A549 (cell line): ENCODE measurements around the gene SND1.

Source experiments
- POLR2A ChIP-seq: IDR thresholded peaks from 2 replicates; pipeline ENCODE4 v1.6.1; 2012; ENCODE audit warnings: mild to moderate bottlenecking, low read length
- TF ChIP-seq, protein P1 (sequence below): fragments of 200-600 bp; sonication (generic); IDR thresholded peaks from 2 replicates; pipeline ENCODE4 v1.6.1; 2016; ENCODE audit warnings: antibody characterized with exemption, mild to moderate bottlenecking, moderate library complexity

DNA sequence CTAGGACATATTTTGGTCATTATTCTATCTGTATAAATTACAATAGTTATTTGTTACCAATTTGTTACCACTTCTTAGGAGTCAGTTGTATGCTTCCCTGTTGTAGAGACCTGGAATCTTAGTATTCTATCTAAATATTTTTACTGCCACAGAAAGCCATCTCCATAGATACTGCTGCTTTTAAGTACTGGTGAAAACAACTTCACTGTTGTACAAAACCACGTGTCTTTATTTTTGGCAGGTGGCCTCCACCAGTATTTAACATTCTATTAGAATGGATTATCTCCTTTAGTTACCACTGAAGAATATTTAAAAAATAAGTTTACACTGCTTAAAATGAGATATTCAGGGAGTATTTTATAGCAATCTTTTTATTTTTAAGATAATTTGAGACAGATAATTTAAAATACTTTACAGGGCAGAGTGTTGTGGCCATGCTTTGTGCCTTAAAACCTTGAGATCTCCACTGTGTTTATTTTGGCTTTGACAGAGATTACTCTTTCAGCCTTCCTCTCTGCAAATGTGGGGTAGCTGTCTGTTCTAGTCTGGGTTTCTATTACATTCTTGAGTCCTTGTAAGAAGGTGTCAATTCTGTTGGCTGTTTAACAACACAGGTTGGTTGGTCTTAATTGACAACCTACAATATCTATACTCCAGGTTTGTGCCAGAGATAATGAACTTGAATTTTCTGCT, 193.7 kb downstream of the SND1 start:
- TF ChIP-seq, protein P1, sequence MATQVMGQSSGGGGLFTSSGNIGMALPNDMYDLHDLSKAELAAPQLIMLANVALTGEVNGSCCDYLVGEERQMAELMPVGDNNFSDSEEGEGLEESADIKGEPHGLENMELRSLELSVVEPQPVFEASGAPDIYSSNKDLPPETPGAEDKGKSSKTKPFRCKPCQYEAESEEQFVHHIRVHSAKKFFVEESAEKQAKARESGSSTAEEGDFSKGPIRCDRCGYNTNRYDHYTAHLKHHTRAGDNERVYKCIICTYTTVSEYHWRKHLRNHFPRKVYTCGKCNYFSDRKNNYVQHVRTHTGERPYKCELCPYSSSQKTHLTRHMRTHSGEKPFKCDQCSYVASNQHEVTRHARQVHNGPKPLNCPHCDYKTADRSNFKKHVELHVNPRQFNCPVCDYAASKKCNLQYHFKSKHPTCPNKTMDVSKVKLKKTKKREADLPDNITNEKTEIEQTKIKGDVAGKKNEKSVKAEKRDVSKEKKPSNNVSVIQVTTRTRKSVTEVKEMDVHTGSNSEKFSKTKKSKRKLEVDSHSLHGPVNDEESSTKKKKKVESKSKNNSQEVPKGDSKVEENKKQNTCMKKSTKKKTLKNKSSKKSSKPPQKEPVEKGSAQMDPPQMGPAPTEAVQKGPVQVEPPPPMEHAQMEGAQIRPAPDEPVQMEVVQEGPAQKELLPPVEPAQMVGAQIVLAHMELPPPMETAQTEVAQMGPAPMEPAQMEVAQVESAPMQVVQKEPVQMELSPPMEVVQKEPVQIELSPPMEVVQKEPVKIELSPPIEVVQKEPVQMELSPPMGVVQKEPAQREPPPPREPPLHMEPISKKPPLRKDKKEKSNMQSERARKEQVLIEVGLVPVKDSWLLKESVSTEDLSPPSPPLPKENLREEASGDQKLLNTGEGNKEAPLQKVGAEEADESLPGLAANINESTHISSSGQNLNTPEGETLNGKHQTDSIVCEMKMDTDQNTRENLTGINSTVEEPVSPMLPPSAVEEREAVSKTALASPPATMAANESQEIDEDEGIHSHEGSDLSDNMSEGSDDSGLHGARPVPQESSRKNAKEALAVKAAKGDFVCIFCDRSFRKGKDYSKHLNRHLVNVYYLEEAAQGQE: no peak
- no peak for TF ChIP-seq POLR2A
